ENCODE measurements around the gene NEUROG2. TPM values are rescaled to one million over a fixed set of nuclear protein-coding genes. Genes with fewer than 3 reads are reported as not detected.

NEUROG2 gene
- polyA plus RNA-seq, 1 donor from 2014 or later: 0.19 TPM

- Histone ChIP-seq H3K4me3 (ENCODE audit: low read length) (no peak overlapping the region), H2AFZ (ENCODE audit: low read depth, low read length) (no peak overlapping the region), H3K9me2 (ENCODE audit: insufficient read depth, low read length) (no peaks in the 10 kb centered on the region), H3F3A (ENCODE audit: insufficient read depth, low read length, poor library complexity, severe bottlenecking) (no peaks in the 10 kb centered on the region), H3K4me2 (ENCODE audit: low read length) (no peak overlapping the region), H3K9ac (ENCODE audit: low read length) (no peak overlapping the region), H3K27ac (ENCODE audit: low read length) (no peak overlapping the region), H3K9me3 (ENCODE audit: low read length) (no peaks in the 10 kb centered on the region), H3K79me2 (replicated peaks; ENCODE audit: insufficient read depth, low read length) (no peaks in the 10 kb centered on the region), H4K20me1 (ENCODE audit: insufficient read depth) (no peaks in the 10 kb centered on the region), H3K36me3 (ENCODE audit: insufficient read depth, low read length) (no peaks in the 10 kb centered on the region), H3K27me3 (ENCODE audit: insufficient read depth, low read depth, low read length) (no peaks in the 10 kb centered on the region)
- no peak for TF ChIP-seq SMC3 (conservative IDR thresholded peaks at IDR 0.05; ENCODE audit: poor library complexity)
- no peak for TF ChIP-seq MXI1 (conservative IDR thresholded peaks at IDR 0.05; ENCODE audit: poor library complexity, severe bottlenecking)
- no peak for TF ChIP-seq EP300 (conservative IDR thresholded peaks at IDR 0.05; ENCODE audit: poor library complexity, severe bottlenecking)
- TF ChIP-seq POLR2AphosphoS5 (IDR thresholded peaks at IDR 0.05): no peak
- TF ChIP-seq REST (IDR thresholded peaks at IDR 0.05; ENCODE audit: borderline replicate concordance): no peak
- no peak for TF ChIP-seq CTCF (IDR thresholded peaks at IDR 0.05; ENCODE audit: poor library complexity, severe bottlenecking)
- no peak for TF ChIP-seq RAD21 (conservative IDR thresholded peaks at IDR 0.05)
- no peak for TF ChIP-seq EZH2 (IDR thresholded peaks at IDR 0.05; ENCODE audit: borderline replicate concordance, insufficient read depth, low read length, poor library complexity, severe bottlenecking)
Measured at GRCh38 chr4:112536123-112536522, 20.1 kb upstream of the NEUROG2 start.

GRCh38 chr4:112532267-112532666, 16.3 kb upstream of the NEUROG2 start:
- Histone ChIP-seq H3K27ac (ENCODE audit: low read length) (no peak overlapping the region), H3K4me2 (ENCODE audit: low read length) (no peak overlapping the region), H3K4me3 (ENCODE audit: low read length) (no peak overlapping the region), H3K36me3 (ENCODE audit: insufficient read depth, low read length) (no peaks in the 10 kb centered on the region), H3F3A (ENCODE audit: insufficient read depth, low read length, poor library complexity, severe bottlenecking) (no peaks in the 10 kb centered on the region), H4K20me1 (ENCODE audit: insufficient read depth) (no peaks in the 10 kb centered on the region), H3K9me2 (ENCODE audit: insufficient read depth, low read length) (no peaks in the 10 kb centered on the region), H3K79me2 (replicated peaks; ENCODE audit: insufficient read depth, low read length) (no peaks in the 10 kb centered on the region), H3K27me3 (ENCODE audit: insufficient read depth, low read depth, low read length) (no peaks in the 10 kb centered on the region), H3K9ac (ENCODE audit: low read length) (no peak overlapping the region), H2AFZ (ENCODE audit: low read depth, low read length) (no peak overlapping the region), H3K9me3 (ENCODE audit: low read length) (no peaks in the 10 kb centered on the region)
- TF ChIP-seq TAF1 (IDR thresholded peaks at IDR 0.05; ENCODE audit: low read depth) (no peak), EZH2 (IDR thresholded peaks at IDR 0.05; ENCODE audit: borderline replicate concordance, insufficient read depth, low read length, poor library complexity, severe bottlenecking) (no peak), EP300 (conservative IDR thresholded peaks at IDR 0.05; ENCODE audit: poor library complexity, severe bottlenecking) (no peak), REST (IDR thresholded peaks at IDR 0.05; ENCODE audit: borderline replicate concordance) (no peak), RAD21 (conservative IDR thresholded peaks at IDR 0.05) (no peak), MXI1 (conservative IDR thresholded peaks at IDR 0.05; ENCODE audit: poor library complexity, severe bottlenecking) (no peak), CTCF (IDR thresholded peaks at IDR 0.05; ENCODE audit: poor library complexity, severe bottlenecking) (no peak), POLR2AphosphoS5 (IDR thresholded peaks at IDR 0.05) (no peak), SMC3 (conservative IDR thresholded peaks at IDR 0.05; ENCODE audit: poor library complexity) (no peak)

Data from neural cell (in vitro differentiated cells).